Subcutaneous abdominal adipose tissue (tissue), 5 donors: Measurements from ENCODE around the gene ZNF783.

Experiments
- H3K27ac ChIP-seq: one replicate; pipeline ENCODE4 v1.7.0; 2013; ENCODE audit warnings: low read depth, mild to moderate bottlenecking, inconsistent platforms, low read length, moderate library complexity
- H3K27me3 ChIP-seq, 5 donors: one replicate each; pipeline ENCODE4 v1.7.0; 2013; ENCODE audit warnings: low read length in 5 of 5, inconsistent platforms in 1 of 5; ENCODE audit not compliant: control insufficient read depth in 5 of 5, insufficient read depth in 4 of 5
- H3K36me3 ChIP-seq, 5 donors: one replicate each; pipeline ENCODE4 v1.7.0; 2013; ENCODE audit warnings: low read length in 5 of 5; ENCODE audit not compliant: control insufficient read depth in 5 of 5, insufficient read depth in 5 of 5
- H3K4me1 ChIP-seq, 5 donors: one replicate each; pipeline ENCODE4 v1.7.0; 2013; ENCODE audit warnings: low read length in 5 of 5, mild to moderate bottlenecking in 3 of 5, moderate library complexity in 1 of 5; ENCODE audit not compliant: control insufficient read depth in 5 of 5, insufficient read depth in 5 of 5
- H3K4me3 ChIP-seq, 5 donors: one replicate each; pipeline ENCODE4 v1.7.0; 2013; ENCODE audit warnings: low read length in 5 of 5, low read depth in 1 of 5
- H3K9ac ChIP-seq, 5 donors: one replicate each; pipeline ENCODE4 v1.7.0; 2013; ENCODE audit warnings: low read length in 5 of 5, mild to moderate bottlenecking in 4 of 5, moderate library complexity in 3 of 5
- H3K9me3 ChIP-seq, 5 donors: one replicate each; pipeline ENCODE4 v1.7.0; 2013; ENCODE audit warnings: low read length in 5 of 5; ENCODE audit not compliant: control insufficient read depth in 5 of 5
- donor health status: healthy.
- donor health status: healthy.
- donor health status: healthy.
- donor health status: healthy.
- donor health status: healthy.

ZNF783 gene

GRCh38 chr7:149261829-149262617 lies at the start of gene ZNF783:
Gene ZNF783, plus strand, starts transcription at chr7:149262196. Its CDS starts 138 bp downstream, at chr7:149262334.
- Histone ChIP-seq H3K36me3 (peaks cover 2 to 20% (median 18%) of the 10 kb centered on the region in 5 donors), H3K9ac (peak within 1 kb of the TSS; percentile 50 to 86 (median 80)), H3K4me3 (peak within 1 kb of the TSS; percentile 41 to 72 (median 61)), H3K27ac (peak within 1 kb of the TSS; percentile 76), H3K27me3 (no peaks in the 10 kb centered on the region), H3K9me3 (no peaks in the 10 kb centered on the region), H3K4me1 (peaks cover 0 to 25% (median 16%) of the 10 kb centered on the region in 5 donors)

DNA sequence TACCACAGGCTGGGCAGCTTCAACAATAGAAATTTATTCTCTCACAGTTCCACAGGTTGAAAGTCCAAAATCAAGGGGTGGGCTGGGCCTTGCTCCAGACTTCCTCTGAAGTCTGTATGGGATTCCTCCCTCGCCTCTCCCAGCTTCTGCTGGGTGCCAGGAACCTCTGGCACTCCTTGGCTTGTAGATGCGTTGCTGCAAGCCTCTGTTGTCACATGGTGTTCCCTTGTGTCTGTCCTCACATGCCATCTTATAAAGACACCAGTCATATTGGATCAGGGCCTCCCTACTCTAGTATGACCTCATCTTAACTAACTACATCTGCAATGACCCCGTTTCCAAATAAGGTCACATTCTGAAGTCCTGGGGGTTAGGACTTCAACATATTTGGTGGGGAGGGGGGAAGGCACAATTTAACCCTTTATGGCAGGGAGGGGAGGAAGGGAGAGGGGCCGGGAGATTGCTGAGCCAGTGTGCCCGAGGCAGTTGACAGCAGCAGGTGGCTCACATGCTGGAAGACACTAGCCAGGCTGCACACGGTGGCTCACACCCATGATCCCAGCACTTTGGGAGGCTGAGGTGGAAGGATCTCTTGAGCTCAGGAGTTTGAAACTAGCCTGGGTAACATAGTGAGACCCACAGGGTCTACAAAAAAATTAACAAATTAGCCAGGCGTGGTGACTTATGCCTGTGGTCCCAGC lies 47.8 kb upstream of the ZNF783 start:
- H3K36me3 ChIP-seq: peaks cover 8 to 99% (median 92%) of the 10 kb centered on the region in 5 donors
- no peaks in the 10 kb centered on the region for H3K27me3 ChIP-seq
- H3K4me1 ChIP-seq: peaks cover 0 to 19% (median 13%) of the 10 kb centered on the region in 5 donors
- no peak overlapping the region for H3K9ac ChIP-seq
- no peak overlapping the region for H3K4me3 ChIP-seq
- H3K9me3 ChIP-seq: no peaks in the 10 kb centered on the region
- no peak overlapping the region for H3K27ac ChIP-seq

DNA sequence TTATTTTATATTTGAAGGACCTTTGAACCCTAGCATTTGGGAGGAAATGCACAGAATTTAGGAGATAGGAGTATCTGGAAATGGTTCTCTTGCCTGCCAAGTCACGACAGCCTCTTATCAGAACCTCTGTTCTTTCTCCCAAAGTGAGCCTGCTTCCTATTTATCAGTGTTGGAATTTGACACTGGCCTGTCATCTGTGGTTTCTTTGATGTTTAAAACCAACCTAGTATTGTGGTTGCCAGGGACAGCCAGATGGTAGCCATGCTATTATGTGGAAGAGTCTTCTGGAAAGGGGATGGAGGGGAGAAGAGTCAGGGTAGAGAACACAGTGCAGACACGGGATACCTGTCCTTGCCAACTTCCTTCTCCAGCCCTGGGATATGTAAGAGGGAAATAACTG lies 45.6 kb upstream of the ZNF783 start:
- H3K4me3 ChIP-seq: no peak overlapping the region
- peaks cover 7 to 98% (median 84%) of the 10 kb centered on the region in 5 donors for H3K36me3 ChIP-seq
- H3K9ac ChIP-seq: no peak overlapping the region
- H3K27ac ChIP-seq: no peak overlapping the region
- no peaks in the 10 kb centered on the region for H3K9me3 ChIP-seq
- no peaks in the 10 kb centered on the region for H3K27me3 ChIP-seq
- H3K4me1 ChIP-seq: peaks cover 0 to 19% (median 13%) of the 10 kb centered on the region in 5 donors

GRCh38 chr7:149217570-149217969 lies 44.4 kb upstream of the ZNF783 start:
- no peaks in the 10 kb centered on the region for H3K27me3 ChIP-seq
- H3K9ac ChIP-seq: no peak overlapping the region
- peaks cover 0 to 19% (median 13%) of the 10 kb centered on the region in 5 donors for H3K4me1 ChIP-seq
- H3K9me3 ChIP-seq: no peaks in the 10 kb centered on the region
- H3K4me3 ChIP-seq: no peak overlapping the region
- H3K27ac ChIP-seq: no peak overlapping the region
- H3K36me3 ChIP-seq: peaks cover 0 to 95% (median 82%) of the 10 kb centered on the region in 5 donors

DNA sequence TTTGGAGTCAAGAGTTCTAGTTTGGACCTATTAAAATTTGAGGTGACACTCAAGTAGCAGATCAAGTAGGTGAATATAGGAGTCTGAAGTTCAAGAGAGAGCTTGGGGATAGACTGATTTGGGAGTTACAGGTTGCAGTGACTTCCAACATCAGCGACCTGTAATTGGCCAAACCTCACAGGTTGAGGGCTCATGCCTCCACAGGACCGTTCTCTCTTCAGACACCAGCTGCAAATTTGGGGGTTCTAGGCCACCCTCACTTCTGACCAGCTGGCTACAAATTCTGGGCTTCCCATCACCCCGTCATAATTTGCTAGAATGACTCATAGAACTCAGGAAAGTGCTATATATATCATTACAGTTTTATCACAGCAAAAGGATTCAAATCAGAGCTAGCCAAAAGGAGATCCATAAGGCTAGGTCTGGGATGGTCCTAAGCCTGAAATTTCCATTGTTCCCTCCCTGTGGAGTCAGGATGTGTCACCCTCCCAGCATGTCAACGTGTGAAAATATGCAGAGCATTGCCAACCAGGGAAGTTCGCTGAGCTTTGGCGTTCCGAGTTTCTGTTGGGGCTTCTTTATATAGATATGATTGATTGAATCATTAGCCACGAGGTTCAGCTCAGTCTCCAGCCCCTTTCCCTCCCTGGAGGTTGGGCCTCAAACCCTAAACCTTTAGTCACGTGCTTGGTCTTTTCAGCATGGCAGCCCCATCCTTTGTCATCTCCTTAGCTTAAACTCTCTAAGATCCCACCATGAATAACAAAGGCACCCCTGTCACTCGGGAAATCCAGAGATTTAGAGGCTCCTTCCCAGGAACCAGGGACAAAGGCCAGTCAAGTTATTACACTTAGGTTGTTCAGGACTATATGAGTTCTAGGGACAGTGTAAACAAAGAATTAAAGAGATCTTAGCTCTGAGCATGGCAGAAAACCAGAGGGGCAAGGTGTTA lies 43.3 kb upstream of the ZNF783 start:
- Histone ChIP-seq H3K9ac (no peak overlapping the region), H3K36me3 (peaks cover 0 to 91% (median 75%) of the 10 kb centered on the region in 5 donors), H3K27me3 (no peaks in the 10 kb centered on the region), H3K27ac (no peak overlapping the region), H3K4me1 (peaks cover 0 to 12% (median 8%) of the 10 kb centered on the region in 5 donors), H3K4me3 (no peak overlapping the region), H3K9me3 (peaks cover 0 to 2% (median 0%) of the 10 kb centered on the region in 5 donors)

- peaks cover 0 to 90% (median 73%) of the 10 kb centered on the region in 5 donors for H3K36me3 ChIP-seq
- H3K4me1 ChIP-seq: no peaks in the 10 kb centered on the region
- no peak overlapping the region for H3K9ac ChIP-seq
- no peak overlapping the region for H3K27ac ChIP-seq
- H3K4me3 ChIP-seq: no peak overlapping the region
- no peaks in the 10 kb centered on the region for H3K27me3 ChIP-seq
- H3K9me3 ChIP-seq: peaks cover 0 to 2% (median 0%) of the 10 kb centered on the region in 5 donors
Observed at GRCh38 chr7:149220534-149220933, 41.5 kb upstream of the ZNF783 start.

GRCh38 chr7:149223176-149223575 lies 38.8 kb upstream of the ZNF783 start:
- H3K4me3 ChIP-seq: no peak overlapping the region
- no peak overlapping the region for H3K9ac ChIP-seq
- H3K4me1 ChIP-seq: peaks cover 0 to 5% (median 0%) of the 10 kb centered on the region in 5 donors
- peaks cover 0 to 69% (median 52%) of the 10 kb centered on the region in 5 donors for H3K36me3 ChIP-seq
- peaks cover 0 to 2% (median 0%) of the 10 kb centered on the region in 5 donors for H3K9me3 ChIP-seq
- no peaks in the 10 kb centered on the region for H3K27me3 ChIP-seq
- no peak overlapping the region for H3K27ac ChIP-seq

- H3K4me3 ChIP-seq: no peak overlapping the region
- peaks cover 0 to 2% (median 0%) of the 10 kb centered on the region in 5 donors for H3K9me3 ChIP-seq
- H3K27me3 ChIP-seq: no peaks in the 10 kb centered on the region
- H3K36me3 ChIP-seq: peaks cover 0 to 63% (median 46%) of the 10 kb centered on the region in 5 donors
- no peak overlapping the region for H3K27ac ChIP-seq
- peaks cover 0 to 5% (median 0%) of the 10 kb centered on the region in 5 donors for H3K4me1 ChIP-seq
- H3K9ac ChIP-seq: no peak overlapping the region
Observed at GRCh38 chr7:149223761-149224160, 38.2 kb upstream of the ZNF783 start.

GRCh38 chr7:149224352-149224751 lies 37.6 kb upstream of the ZNF783 start:
- peaks cover 0 to 5% (median 0%) of the 10 kb centered on the region in 5 donors for H3K4me1 ChIP-seq
- peaks cover 0 to 2% (median 0%) of the 10 kb centered on the region in 5 donors for H3K9me3 ChIP-seq
- H3K9ac ChIP-seq: no peak overlapping the region
- H3K27ac ChIP-seq: no peak overlapping the region
- no peak overlapping the region for H3K4me3 ChIP-seq
- no peaks in the 10 kb centered on the region for H3K27me3 ChIP-seq
- H3K36me3 ChIP-seq: peaks cover 0 to 57% (median 42%) of the 10 kb centered on the region in 5 donors
